Smooth muscle cell of the brain vasculature (primary cell): Measurements from ENCODE around the gene ACSS1.

Experiments used
- DNase-seq: peaks from one replicate; pipeline ENCODE4 v3.0.0-alpha.2; 2012; ENCODE audit warnings: low read depth, low spot score

Gene ACSS1

GRCh38 chr20:24959591-24960301 is 98.2 kb downstream of the ACSS1 start:
- DNase-seq, result no peak

- DNase-seq, result no peak
These were observed 99.2 kb downstream of the ACSS1 start for GRCh38 chr20:24958506-24959385.

GRCh38 chr20:24957326-24958016 is 100.5 kb downstream of the ACSS1 start:
- no peak for DNase-seq
